Measurements from ENCODE around the gene ILF3.

The ILF3 gene

DNA sequence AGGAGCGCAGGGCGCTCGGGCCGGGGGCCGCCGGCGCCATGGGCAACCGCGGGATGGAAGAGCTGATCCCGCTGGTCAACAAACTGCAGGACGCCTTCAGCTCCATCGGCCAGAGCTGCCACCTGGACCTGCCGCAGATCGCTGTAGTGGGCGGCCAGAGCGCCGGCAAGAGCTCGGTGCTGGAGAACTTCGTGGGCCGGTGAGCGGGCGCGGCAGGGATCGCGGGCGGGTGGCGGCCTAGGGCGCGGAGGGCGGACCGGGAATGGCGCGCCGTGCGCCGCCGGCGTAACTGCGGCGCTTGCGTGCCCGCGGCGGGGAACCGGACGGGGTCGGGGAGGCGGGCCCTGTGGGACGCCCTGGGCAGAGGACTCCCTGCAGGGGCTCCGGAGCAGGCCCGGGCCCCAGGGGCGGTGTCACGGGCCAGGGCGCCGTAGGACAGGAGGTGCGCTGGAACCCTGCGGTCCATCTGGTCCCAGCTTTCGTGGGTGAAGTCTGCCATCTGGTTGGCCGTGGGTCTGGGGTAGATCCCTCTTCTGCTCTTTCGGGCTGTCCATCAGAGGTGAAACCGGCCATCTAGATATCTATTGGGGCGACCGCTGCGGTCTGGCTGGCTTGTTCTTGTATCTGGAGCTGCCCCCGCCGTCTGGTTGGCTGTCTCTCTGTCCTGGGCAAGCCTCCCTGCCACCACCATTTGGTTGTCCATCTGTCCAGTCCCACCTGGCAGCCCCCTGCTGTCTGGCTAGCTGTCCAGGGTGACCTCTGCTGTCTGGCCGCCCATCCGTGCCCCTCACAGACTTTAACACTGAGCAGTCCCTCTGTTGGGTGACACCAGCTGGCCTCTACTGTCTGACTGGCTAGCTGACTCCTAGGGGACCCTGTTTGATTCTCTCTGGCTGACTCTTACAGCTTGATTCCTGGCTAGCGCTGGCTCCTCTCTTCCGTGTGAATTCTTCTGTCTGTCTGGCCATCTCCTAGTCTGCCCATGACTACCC lies 64.4 kb downstream of the ILF3 start:
- peak overlapping the region; percentile 93 for H3K4me3 ChIP-seq (replicated peaks; ENCODE audit: insufficient read depth, low read length)
- no peaks in the 10 kb centered on the region for H3K27me3 ChIP-seq (ENCODE audit: insufficient read depth, poor library complexity, severe bottlenecking)
- peak overlapping the region; percentile 70 for H3K27ac ChIP-seq (replicated peaks)
- TF ChIP-seq CTCF (IDR thresholded peaks at IDR 0.05; ENCODE audit: insufficient read depth, low read length) (no peak), SPI1 (IDR thresholded peaks at IDR 0.05; ENCODE audit: borderline replicate concordance, low read depth) (no peak), POLR2AphosphoS5 (IDR thresholded peaks at IDR 0.05; ENCODE audit: low read depth) (no peak; the same call in none of the 2 replicates), GABPA (IDR thresholded peaks at IDR 0.05; ENCODE audit: low read depth) (no peak), REST (IDR thresholded peaks at IDR 0.05; ENCODE audit: insufficient replicate concordance, low read depth) (no peak)
- peak in 1 of 2 experiments; percentile 40 for DNase-seq (ENCODE audit: low read depth in 1 of 2, low spot score in 1 of 2)

GRCh38 chr19:10719466-10719961 lies 65.4 kb downstream of the ILF3 start:
- DNase-seq (ENCODE audit: low read depth in 1 of 2, low spot score in 1 of 2): peak in 1 of 2 experiments; percentile 74
- TF ChIP-seq POLR2AphosphoS5 (IDR thresholded peaks at IDR 0.05; ENCODE audit: low read depth) (no peak), REST (IDR thresholded peaks at IDR 0.05; ENCODE audit: insufficient replicate concordance, low read depth) (no peak), GABPA (IDR thresholded peaks at IDR 0.05; ENCODE audit: low read depth) (no peak), SPI1 (IDR thresholded peaks at IDR 0.05; ENCODE audit: borderline replicate concordance, low read depth) (peak; percentile 83), CTCF (IDR thresholded peaks at IDR 0.05; ENCODE audit: insufficient read depth, low read length) (no peak)
- Histone ChIP-seq H3K27me3 (ENCODE audit: insufficient read depth, poor library complexity, severe bottlenecking) (no peaks in the 10 kb centered on the region), H3K27ac (replicated peaks) (peak overlapping the region; percentile 70), H3K4me3 (replicated peaks; ENCODE audit: insufficient read depth, low read length) (peak overlapping the region; percentile 93)

DNA sequence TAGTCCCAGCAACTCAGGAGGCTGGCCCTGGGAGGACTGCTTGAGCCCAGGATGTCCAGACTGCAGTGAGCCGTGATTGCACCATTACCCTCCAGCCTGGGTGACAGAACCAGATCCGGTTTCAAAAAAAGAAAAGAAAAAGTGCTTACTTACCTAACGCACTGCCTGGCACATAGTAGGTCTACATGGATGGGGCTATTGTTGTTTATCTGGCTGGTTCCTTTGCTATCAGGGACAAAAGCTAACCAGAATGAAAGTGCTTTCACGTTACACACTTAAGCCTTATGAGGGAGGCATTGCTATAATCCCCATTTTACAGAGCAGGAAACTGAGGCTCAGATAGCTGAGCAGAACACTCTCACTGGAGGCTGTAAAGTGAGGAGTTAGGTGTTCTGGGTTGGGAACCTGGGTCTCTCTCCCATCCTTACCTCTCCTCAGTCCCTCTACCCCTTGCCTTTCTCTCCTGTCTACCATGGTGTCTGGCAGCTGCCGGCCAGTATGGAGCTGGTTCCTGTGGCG lies 66.5 kb downstream of the ILF3 start:
- H3K4me3 ChIP-seq (replicated peaks; ENCODE audit: insufficient read depth, low read length): no peak overlapping the region
- TF ChIP-seq POLR2AphosphoS5 (IDR thresholded peaks at IDR 0.05; ENCODE audit: low read depth): no peak
- H3K27ac ChIP-seq (replicated peaks): no peak overlapping the region
- DNase-seq (ENCODE audit: low read depth in 1 of 2, low spot score in 1 of 2): no peak
- H3K27me3 ChIP-seq (ENCODE audit: insufficient read depth, poor library complexity, severe bottlenecking): no peaks in the 10 kb centered on the region

- Histone ChIP-seq H3K27ac (replicated peaks) (no peak overlapping the region), H3K4me3 (replicated peaks; ENCODE audit: insufficient read depth, low read length) (no peak overlapping the region), H3K27me3 (ENCODE audit: insufficient read depth, poor library complexity, severe bottlenecking) (no peaks in the 10 kb centered on the region)
- DNase-seq (ENCODE audit: low read depth in 1 of 2, low spot score in 1 of 2): no peak
- no peak for TF ChIP-seq GABPA (IDR thresholded peaks at IDR 0.05; ENCODE audit: low read depth)
Measured at GRCh38 chr19:10723591-10723990, 69.4 kb downstream of the ILF3 start.
